T-cell (primary cell): ENCODE results near the gene WDR59. TPM values are rescaled to one million over a fixed set of nuclear protein-coding genes. Genes with fewer than 3 reads are reported as not detected.
A peak's percentile ranks its signal among the peaks of the same experiment; 100 is the strongest.
"Not testable (repeated sequence)": the region's sequence is repeated elsewhere in the genome, so short reads cannot be mapped to it uniquely, and the experiment has no call there.

ENCODE experiments used
- ATAC-seq, 4 experiments: fragments of 200-7000 bp in 3 of 4; fragments of 150-1000 bp in 1 of 4; cut with Tn5 transposase; replicated peaks in 1 of 4; 1 replicate in 3 of 4; 2 replicates in 1 of 4; pipeline ENCODE4 v1.10.0; 2021; ENCODE audit warnings: moderate library complexity in 3 of 4, mild to moderate bottlenecking in 2 of 4, moderate number of reproducible peaks in 1 of 4
- CTCF ChIA-PET, 2 donors: fragments of 300-600 bp; sonication (Branson Sonifier 250); formaldehyde crosslinking; loops; one replicate each; lab custom pipeline; 2022; ENCODE audit warnings: antibody characterized with exemption in 2 of 2; lab: Charles Lee
- POLR2A ChIA-PET, 2 donors: fragments of 300-600 bp; sonication (Branson Sonifier 250); formaldehyde crosslinking; loops; one replicate each; lab custom pipeline; 2022; ENCODE audit warnings: antibody characterized with exemption in 2 of 2; lab: Charles Lee
- DNase-seq, 35 experiments: peaks; one replicate each; pipeline versions ENCODE4 v3.0.0 to v3.0.0-alpha.2; 2013 to 2023
- H3K27ac ChIP-seq: one replicate; pipeline ENCODE4 v1.5.1; 2013; ENCODE audit warnings: low read length
- H3K27me3 ChIP-seq, 2 experiments: replicated peaks in 1 of 2; 1 replicate in 1 of 2; 2 replicates in 1 of 2; pipeline versions ENCODE4 v1.6.1 to v1.7.0; 2013; ENCODE audit warnings: low read length in 1 of 2, mixed read lengths in 1 of 2; ENCODE audit not compliant: control insufficient read depth in 2 of 2, insufficient read depth in 2 of 2; ENCODE audit errors: extremely low read depth in 1 of 2
- H3K36me3 ChIP-seq, 2 donors: 1 replicate in 1 of 2; 2 replicates in 1 of 2; pipeline versions ENCODE4 v1.6.1 to v1.7.0; 2013; ENCODE audit warnings: low read length in 1 of 2; ENCODE audit not compliant: control insufficient read depth in 2 of 2, insufficient read depth in 1 of 2; ENCODE audit errors: extremely low read depth in 1 of 2
- H3K4me1 ChIP-seq, 2 experiments: 1 replicate in 1 of 2; 2 replicates in 1 of 2; pipeline versions ENCODE4 v1.6.1 to v1.7.0; 2013; ENCODE audit warnings: low read length in 2 of 2, mixed read lengths in 1 of 2; ENCODE audit not compliant: insufficient read depth in 2 of 2, control insufficient read depth in 1 of 2; ENCODE audit errors: extremely low read depth in 1 of 2
- H3K4me3 ChIP-seq, 2 donors: 1 replicate in 1 of 2; 2 replicates in 1 of 2; pipeline versions ENCODE4 v1.5.1 to v1.7.0; 2013; ENCODE audit warnings: mild to moderate bottlenecking in 2 of 2, low read length in 1 of 2, moderate library complexity in 1 of 2; ENCODE audit not compliant: control insufficient read depth in 1 of 2; ENCODE audit errors: extremely low read depth in 1 of 2
- H3K9me3 ChIP-seq: 2 replicates; pipeline ENCODE4 v1.7.0; 2013
- H3K27ac Mint-ChIP-seq, 2 donors: one replicate each; pipeline ENCODE4 v1.8.0; 2020 to 2021; ENCODE audit warnings: mild to moderate bottlenecking in 2 of 2, mixed read lengths in 2 of 2
- H3K27me3 Mint-ChIP-seq, 2 donors: one replicate each; pipeline ENCODE4 v1.8.0; 2021 to 2022; ENCODE audit warnings: mixed read lengths in 2 of 2
- H3K36me3 Mint-ChIP-seq: one replicate; pipeline ENCODE4 v1.8.0; 2021; ENCODE audit warnings: mixed read lengths
- H3K4me1 Mint-ChIP-seq, 3 donors: one replicate each; pipeline ENCODE4 v1.8.0; 2020 to 2022; ENCODE audit warnings: mixed read lengths in 3 of 3, mild to moderate bottlenecking in 1 of 3
- H3K4me3 Mint-ChIP-seq, 3 donors: one replicate each; pipeline ENCODE4 v1.8.0; 2020 to 2022; ENCODE audit warnings: mild to moderate bottlenecking in 3 of 3, mixed read lengths in 3 of 3, moderate library complexity in 3 of 3
- H3K9me3 Mint-ChIP-seq, 3 donors: one replicate each; pipeline ENCODE4 v1.8.0; 2020 to 2022; ENCODE audit warnings: mixed read lengths in 3 of 3
- WGBS: methylation state at CpG from one replicate; pipeline ENCODE4 v1.1.5; 2013; ENCODE audit warnings: missing lambda C conversion rate; ENCODE audit not compliant: insufficient coverage; 5-methylcytosine and 5-hydroxymethylcytosine counted together
- total RNA-seq, 35 experiments: library from RNA in 6 of 35; stranded (reverse) in 6 of 35; fragments of 120-200 nt in 1 of 35; gene quantifications; one replicate each; pipeline versions ENCODE4 v1.2.1 to v1.2.4 and lab custom pipeline; 2013 to 2026

WDR59 gene
- total RNA-seq, 5 donors from 2014 or later (not counting 1 experiment from before 2014, with no cell fraction given), result 97.7 to 120 (median 108) TPM

- Mint-ChIP-seq H3K27ac (no peak overlapping the region), H3K4me1 (peaks cover 16 to 27% (median 24%) of the 10 kb centered on the region in 3 donors), H3K9me3 (no peaks in the 10 kb centered on the region), H3K4me3 (no peak overlapping the region), H3K27me3 (no peaks in the 10 kb centered on the region), H3K36me3 (no peaks in the 10 kb centered on the region)
- H3K9me3 ChIP-seq, result no peaks in the 10 kb centered on the region
- ATAC-seq (no peak), DNase-seq (no peak)
- peaks cover 6 to 8% of the 10 kb centered on the region in 2 experiments for H3K4me1 ChIP-seq
- ChIA-PET CTCF (interaction anchor here in 1 of 2 donors (0.6 to 0.7 kb wide), 3 partner anchors 29 to 1123 kb away, joined by 3 to 6 read pairs (median 5); no protein-coding TSS in a partner anchor), POLR2A (no interaction called here)
- no peaks in the 10 kb centered on the region for H3K27me3 ChIP-seq
- WGBS, result no CpG with 5 or more reads among the region's 2 CpGs
- H3K36me3 ChIP-seq, result no peaks in the 10 kb centered on the region
- H3K27ac ChIP-seq, result no peak overlapping the region
- H3K4me3 ChIP-seq, result no peak overlapping the region
These were observed 29.4 kb upstream of the WDR59 start for GRCh38 chr16:75014318-75014717.

GRCh38 chr16:75013123-75013522 is 28.2 kb upstream of the WDR59 start:
- H3K4me1 ChIP-seq, H3K36me3 Mint-ChIP-seq, DNase-seq, H3K27me3 Mint-ChIP-seq, H3K27me3 ChIP-seq, H3K4me3 Mint-ChIP-seq, H3K9me3 Mint-ChIP-seq, H3K9me3 ChIP-seq, H3K36me3 ChIP-seq, H3K4me3 ChIP-seq, POLR2A ChIA-PET, ATAC-seq, H3K27ac ChIP-seq: not testable (repeated sequence)
- CTCF ChIA-PET, result interaction anchor here in 1 of 2 donors (1.0 to 1.6 kb wide), 2 partner anchors 28 to 98 kb away, joined by 3 to 5 read pairs; no protein-coding TSS in a partner anchor
- Mint-ChIP-seq H3K27ac (peak overlapping the region; percentile 15 to 88), H3K4me1 (peaks cover 16 to 24% (median 20%) of the 10 kb centered on the region in 3 donors)
- no CpG with 5 or more reads among the region's 6 CpGs for WGBS

GRCh38 chr16:75012380-75013081 is 27.6 kb upstream of the WDR59 start:
- 46% methylated on average over 4 of the region's 8 CpGs for WGBS
- ChIA-PET POLR2A (no interaction called here), CTCF (interaction anchor here in 1 of 2 donors (1.6 kb wide), 1 partner anchor 99 kb away, joined by 5 read pairs; no protein-coding TSS in a partner anchor)
- H3K4me3 Mint-ChIP-seq, result peak overlapping the region; percentile 25 to 60 (median 55)
- H3K4me1 Mint-ChIP-seq, result peaks cover 16 to 23% (median 19%) of the 10 kb centered on the region in 3 donors
- Histone ChIP-seq H3K27ac (peak overlapping the region; percentile 54), H3K9me3 (no peaks in the 10 kb centered on the region), H3K36me3 (no peaks in the 10 kb centered on the region), H3K27me3 (no peaks in the 10 kb centered on the region), H3K4me1 (peaks cover 6 to 8% of the 10 kb centered on the region in 2 experiments), H3K4me3 (peak overlapping the region in 1 of 2 donors; percentile 12)
- peak overlapping the region; percentile 87 to 88 for H3K27ac Mint-ChIP-seq
- H3K9me3 Mint-ChIP-seq, result no peaks in the 10 kb centered on the region
- no peaks in the 10 kb centered on the region for H3K36me3 Mint-ChIP-seq
- DNase-seq (peak in 1 of 35 experiments; percentile 25), ATAC-seq (peak in 2 of 4 experiments; percentile 32 to 37)
- H3K27me3 Mint-ChIP-seq, result no peaks in the 10 kb centered on the region

GRCh38 chr16:75011634-75012307 is 26.8 kb upstream of the WDR59 start:
- Histone ChIP-seq H3K4me1 (peaks cover 6 to 8% of the 10 kb centered on the region in 2 experiments), H3K9me3 (no peaks in the 10 kb centered on the region), H3K27me3 (no peaks in the 10 kb centered on the region), H3K36me3 (no peaks in the 10 kb centered on the region), H3K4me3 (peak overlapping the region in 1 of 2 donors; percentile 12), H3K27ac (peak overlapping the region; percentile 54)
- peak in 8 of 35 experiments; percentile 3 to 68 (median 12) for DNase-seq
- WGBS, result 17% methylated on average over 2 of the region's 3 CpGs
- H3K4me3 Mint-ChIP-seq, result peak overlapping the region in 1 of 3 donors; percentile 25
- CTCF ChIA-PET, result interaction anchor here in 1 of 2 donors (1.6 kb wide), 1 partner anchor 100 kb away, joined by 5 read pairs; no protein-coding TSS in a partner anchor
- H3K27ac Mint-ChIP-seq, result peak overlapping the region; percentile 67 to 88
- H3K27me3 Mint-ChIP-seq, result no peaks in the 10 kb centered on the region
- peak; percentile 36 to 85 (median 50) for ATAC-seq
- peaks cover 16 to 22% (median 19%) of the 10 kb centered on the region in 3 donors for H3K4me1 Mint-ChIP-seq
- H3K36me3 Mint-ChIP-seq, result no peaks in the 10 kb centered on the region
- POLR2A ChIA-PET, result no interaction called here
- H3K9me3 Mint-ChIP-seq, result no peaks in the 10 kb centered on the region

GRCh38 chr16:75010427-75010826 is 25.5 kb upstream of the WDR59 start:
- H3K9me3 Mint-ChIP-seq, result no peaks in the 10 kb centered on the region
- no peak overlapping the region for H3K27ac ChIP-seq
- H3K27me3 Mint-ChIP-seq, result no peaks in the 10 kb centered on the region
- H3K36me3 ChIP-seq, result no peaks in the 10 kb centered on the region
- no peak overlapping the region for H3K4me3 ChIP-seq
- H3K27ac Mint-ChIP-seq, result no peak overlapping the region
- H3K4me1 Mint-ChIP-seq, result peaks cover 16 to 22% (median 19%) of the 10 kb centered on the region in 3 donors
- no peaks in the 10 kb centered on the region for H3K36me3 Mint-ChIP-seq
- POLR2A ChIA-PET, result no interaction called here
- CTCF ChIA-PET, result no interaction called here
- no peak overlapping the region for H3K4me3 Mint-ChIP-seq
- no peak for DNase-seq
- H3K27me3 ChIP-seq, result no peaks in the 10 kb centered on the region
- WGBS, result 63% methylated on average over 1 of the region's 3 CpGs
- peaks cover 6 to 8% of the 10 kb centered on the region in 2 experiments for H3K4me1 ChIP-seq
- no peak for ATAC-seq
- no peaks in the 10 kb centered on the region for H3K9me3 ChIP-seq

GRCh38 chr16:75007443-75007842 is 22.5 kb upstream of the WDR59 start:
- Mint-ChIP-seq H3K4me3 (no peak overlapping the region), H3K27ac (no peak overlapping the region), H3K36me3 (peaks cover 6% of the 10 kb centered on the region), H3K9me3 (no peaks in the 10 kb centered on the region), H3K27me3 (no peaks in the 10 kb centered on the region), H3K4me1 (peaks cover 10 to 14% (median 11%) of the 10 kb centered on the region in 3 donors)
- CTCF ChIA-PET, result interaction anchor here in 1 of 2 donors (0.6 to 0.7 kb wide), 2 partner anchors 14 to 104 kb away, joined by 4 to 6 read pairs; no protein-coding TSS in a partner anchor
- Histone ChIP-seq H3K27ac (no peak overlapping the region), H3K36me3 (no peaks in the 10 kb centered on the region), H3K4me1 (peaks cover 3 to 6% of the 10 kb centered on the region in 2 experiments), H3K9me3 (no peaks in the 10 kb centered on the region), H3K27me3 (no peaks in the 10 kb centered on the region), H3K4me3 (no peak overlapping the region)
- no peak for DNase-seq
- POLR2A ChIA-PET, result no interaction called here
- ATAC-seq, result no peak
- no CpG with 5 or more reads among the region's 1 CpG for WGBS
